Measurements from ENCODE around the gene IVD. TPM values are rescaled to one million over a fixed set of nuclear protein-coding genes. Genes with fewer than 3 reads are reported as not detected.

Gene IVD
- total RNA-seq, 3 donors from 2014 or later, result 65.8 to 88.3 (median 74.8) TPM

GRCh38 chr15:40424483-40425115 lies 19.0 kb downstream of the IVD start:
- ATAC-seq (no peak), DNase-seq (no peak)
- H3K36me3 ChIP-seq (ENCODE audit: low read depth), result no peaks in the 10 kb centered on the region
- intact Hi-C loops (cut with DNase I, micrococcal nuclease), result loop anchor here in 1 of 2 donors (5.0 kb wide), 1 partner anchor 52 kb away; no protein-coding TSS in a partner anchor
- H3K4me3 ChIP-seq, result no peak overlapping the region
- no peaks in the 10 kb centered on the region for H3K9me3 ChIP-seq
- no peak for TF ChIP-seq CTCF (IDR thresholded peaks at IDR 0.05)
- peaks cover 16% of the 10 kb centered on the region for H3K4me1 ChIP-seq (ENCODE audit: low read depth)

- ATAC-seq (no peak), DNase-seq (no peak)
- intact Hi-C loops (cut with DNase I, micrococcal nuclease), result loop anchor here in 1 of 2 donors (5.0 kb wide), 1 partner anchor 53 kb away; no protein-coding TSS in a partner anchor
- peaks cover 8% of the 10 kb centered on the region for H3K4me1 ChIP-seq (ENCODE audit: low read depth)
- H3K9me3 ChIP-seq, result no peaks in the 10 kb centered on the region
- no peak overlapping the region for H3K4me3 ChIP-seq
- H3K36me3 ChIP-seq (ENCODE audit: low read depth), result no peaks in the 10 kb centered on the region
- no peak for TF ChIP-seq CTCF (IDR thresholded peaks at IDR 0.05)
These were observed 20.1 kb downstream of the IVD start for GRCh38 chr15:40425681-40426080.

- no peaks in the 10 kb centered on the region for H3K36me3 ChIP-seq (ENCODE audit: low read depth)
- H3K9me3 ChIP-seq, result no peaks in the 10 kb centered on the region
- intact Hi-C loops (cut with DNase I, micrococcal nuclease), result loop anchor here in 1 of 2 donors (5.0 kb wide), 1 partner anchor 55 kb away; no protein-coding TSS in a partner anchor
- no peaks in the 10 kb centered on the region for H3K4me1 ChIP-seq (ENCODE audit: low read depth)
- no peak overlapping the region for H3K4me3 ChIP-seq
- no peak for TF ChIP-seq CTCF (IDR thresholded peaks at IDR 0.05)
- ATAC-seq (no peak), DNase-seq (no peak)
These were observed 21.6 kb downstream of the IVD start for GRCh38 chr15:40427188-40427587.

GRCh38 chr15:40428185-40428584 lies 22.6 kb downstream of the IVD start:
- intact Hi-C loops (cut with DNase I, micrococcal nuclease), result loop anchor here in 1 of 2 donors (5.0 kb wide), 1 partner anchor 56 kb away; no protein-coding TSS in a partner anchor
- TF ChIP-seq CTCF (IDR thresholded peaks at IDR 0.05), result no peak
- no peak for DNase-seq
- no peaks in the 10 kb centered on the region for H3K4me1 ChIP-seq (ENCODE audit: low read depth)
- no peak overlapping the region for H3K4me3 ChIP-seq
- no peaks in the 10 kb centered on the region for H3K9me3 ChIP-seq
- ATAC-seq, result no peak
- H3K36me3 ChIP-seq (ENCODE audit: low read depth), result no peaks in the 10 kb centered on the region

- no peaks in the 10 kb centered on the region for H3K4me1 ChIP-seq (ENCODE audit: low read depth)
- intact Hi-C loops (cut with DNase I, micrococcal nuclease), result loop anchor here in 1 of 2 donors (5.0 kb wide), 1 partner anchor 57 kb away; no protein-coding TSS in a partner anchor
- no peaks in the 10 kb centered on the region for H3K9me3 ChIP-seq
- ATAC-seq (no peak), DNase-seq (no peak)
- H3K4me3 ChIP-seq, result no peak overlapping the region
- TF ChIP-seq CTCF (IDR thresholded peaks at IDR 0.05), result no peak
- H3K36me3 ChIP-seq (ENCODE audit: low read depth), result no peaks in the 10 kb centered on the region
These were observed 23.6 kb downstream of the IVD start for GRCh38 chr15:40429068-40429710.
